ENCODE measurements around the gene PTX4.

PTX4 gene, protein sequence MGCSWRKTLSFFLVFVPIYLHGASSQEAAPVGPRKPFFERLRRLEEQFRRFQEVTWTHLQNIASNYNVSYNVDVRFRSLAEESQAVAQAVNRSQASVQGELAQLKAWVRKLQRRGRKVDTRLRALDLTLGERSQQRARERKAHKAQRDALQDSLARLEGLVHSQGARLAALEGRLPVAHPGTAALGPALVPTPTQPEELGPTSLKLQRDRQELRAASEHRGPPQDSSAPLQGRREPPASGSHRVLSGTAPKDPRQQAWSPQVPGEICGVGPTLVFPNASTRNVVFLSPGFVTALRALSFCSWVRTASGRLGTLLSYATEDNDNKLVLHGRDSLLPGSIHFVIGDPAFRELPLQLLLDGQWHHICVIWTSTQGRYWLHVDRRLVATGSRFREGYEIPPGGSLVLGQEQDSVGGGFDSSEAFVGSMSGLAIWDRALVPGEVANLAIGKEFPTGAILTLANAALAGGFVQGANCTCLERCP

DNA sequence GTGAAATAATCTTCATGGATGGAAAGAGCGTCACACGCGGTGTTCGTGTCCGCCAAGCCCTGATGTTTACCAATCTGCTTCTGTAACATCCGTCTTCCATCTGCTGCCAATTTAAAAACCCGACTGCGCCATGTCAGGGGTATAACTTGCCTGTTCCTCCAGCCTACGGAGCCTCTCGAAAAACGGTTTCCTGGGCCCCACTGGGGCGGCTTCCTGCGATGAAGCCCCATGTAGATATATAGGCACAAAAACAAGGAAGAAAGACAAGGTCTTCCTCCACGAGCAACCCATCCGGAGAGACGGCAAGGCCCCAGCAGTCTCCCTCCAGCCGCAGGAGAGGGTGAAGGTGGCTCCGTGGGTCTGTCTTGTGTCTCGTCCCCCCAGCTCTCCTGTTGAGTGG lies at the start of gene PTX4:
PTX4 (minus strand) TSS at position 326 of the 400 bp plus-strand sequence; CDS start at position 291, 35 bp downstream.
- DNase-seq (ENCODE audit: low read depth), result no peak

DNA sequence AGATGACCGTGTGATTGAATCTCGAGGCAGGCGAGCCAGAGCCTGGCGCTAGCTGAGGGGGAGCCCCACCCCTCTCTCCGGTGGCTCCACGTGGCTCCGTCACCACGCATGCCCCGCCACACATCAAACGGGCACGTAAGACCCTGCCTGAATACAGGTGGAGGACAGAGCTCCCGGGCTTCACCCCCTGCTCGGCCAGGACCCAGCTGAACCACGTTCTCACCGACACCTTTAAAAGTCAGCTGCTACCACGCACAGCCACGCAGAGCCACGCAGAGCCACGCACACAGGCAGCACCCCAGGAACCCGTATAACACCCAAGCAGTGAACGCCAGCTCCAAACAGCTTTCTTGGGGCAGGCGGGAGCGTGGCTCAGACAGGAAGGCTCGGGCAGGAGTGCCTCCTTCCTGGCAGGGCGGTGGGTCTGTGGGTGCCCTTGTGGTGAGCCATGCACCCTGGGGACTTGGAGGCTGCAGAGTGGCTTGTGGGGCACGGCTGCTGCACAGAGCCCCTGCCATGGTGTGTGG lies 49.1 kb upstream of the PTX4 start:
- DNase-seq (ENCODE audit: low read depth), result no peak

DNA sequence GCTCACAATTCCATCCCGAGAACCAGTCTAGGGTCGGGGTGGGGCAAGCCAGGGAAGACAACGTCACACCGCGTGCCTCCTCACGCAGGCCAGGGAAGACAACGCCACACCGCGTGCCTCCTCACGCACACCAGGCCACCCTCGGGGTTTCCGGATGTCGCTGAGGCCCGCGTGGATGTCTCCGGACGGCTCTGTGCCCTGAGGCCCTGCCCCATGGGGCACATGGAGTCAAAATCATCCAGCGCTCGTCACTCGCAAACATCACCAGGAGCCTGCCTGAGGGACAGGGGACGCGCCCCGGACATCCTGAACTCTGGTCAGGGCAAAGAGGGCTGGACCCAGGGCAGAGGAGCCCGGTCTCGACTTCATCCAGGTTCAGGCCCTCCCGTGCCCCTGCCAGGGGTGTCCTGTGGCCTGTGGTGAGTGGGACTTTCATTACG lies 48.4 kb upstream of the PTX4 start:
- DNase-seq (ENCODE audit: low read depth), result no peak

DNA sequence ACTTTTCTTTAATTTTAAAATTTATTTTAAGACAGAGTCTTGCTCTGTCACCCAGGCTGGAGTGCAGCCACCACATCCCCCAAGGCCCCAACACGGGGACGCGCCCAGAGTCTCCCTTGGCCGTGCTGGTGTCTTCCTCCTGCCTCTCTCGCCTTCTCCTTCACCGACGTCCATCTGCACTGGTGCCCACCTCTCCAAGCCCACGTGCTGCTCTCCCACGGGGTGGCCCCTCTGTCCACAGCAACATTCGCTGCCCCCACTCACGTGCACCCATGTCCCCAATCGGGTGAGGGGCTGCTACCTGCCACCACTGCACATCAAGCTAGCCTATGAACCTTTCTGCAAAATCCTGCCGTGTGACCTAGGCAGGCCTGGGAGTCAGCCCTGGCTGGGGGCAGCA lies 47.9 kb upstream of the PTX4 start:
- no peak for DNase-seq (ENCODE audit: low read depth)

DNA sequence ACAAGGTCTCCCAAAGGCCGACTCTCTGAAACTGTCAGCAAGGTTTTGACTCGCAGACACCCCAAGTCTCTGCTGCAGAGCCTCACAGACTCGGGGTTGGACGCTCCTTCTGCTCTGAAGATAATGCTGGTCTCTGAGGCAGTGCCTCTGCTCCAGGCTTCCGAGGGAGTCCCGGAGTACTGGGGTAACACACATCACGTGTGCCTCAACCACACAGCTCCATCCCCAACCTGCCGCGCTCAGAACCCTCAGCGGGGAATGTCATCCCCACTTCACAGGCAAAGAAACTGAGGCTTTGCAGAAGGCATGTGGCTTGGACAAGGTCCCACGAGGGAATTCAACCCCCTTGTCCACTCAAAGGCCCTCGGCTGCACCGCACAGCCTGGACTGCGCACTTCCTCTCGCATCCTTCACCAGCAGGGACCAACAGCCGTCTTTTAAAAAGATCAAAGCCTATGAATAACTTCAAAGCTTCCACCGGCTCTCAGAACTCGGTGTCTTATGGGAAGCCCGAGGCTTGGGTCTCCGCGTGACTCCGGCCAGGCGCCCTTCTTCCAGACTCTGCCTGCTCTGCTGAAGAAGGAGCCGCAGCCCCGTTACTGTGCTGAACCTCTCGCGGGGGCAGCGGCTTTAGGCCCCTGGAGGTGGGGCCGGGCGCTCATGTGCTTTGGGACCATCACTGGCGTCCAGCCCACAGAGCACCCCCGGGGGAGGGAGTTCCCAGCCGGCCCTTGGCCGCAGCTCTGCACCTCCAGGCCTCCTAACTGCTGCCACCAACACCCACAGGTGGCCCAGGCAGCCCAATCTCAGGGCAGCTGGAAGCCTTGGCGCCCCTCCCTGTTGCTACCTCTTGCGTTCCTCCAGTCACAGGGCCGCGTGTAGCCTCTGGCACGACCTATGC lies 46.9 kb upstream of the PTX4 start:
- DNase-seq (ENCODE audit: low read depth), result no peak

DNA sequence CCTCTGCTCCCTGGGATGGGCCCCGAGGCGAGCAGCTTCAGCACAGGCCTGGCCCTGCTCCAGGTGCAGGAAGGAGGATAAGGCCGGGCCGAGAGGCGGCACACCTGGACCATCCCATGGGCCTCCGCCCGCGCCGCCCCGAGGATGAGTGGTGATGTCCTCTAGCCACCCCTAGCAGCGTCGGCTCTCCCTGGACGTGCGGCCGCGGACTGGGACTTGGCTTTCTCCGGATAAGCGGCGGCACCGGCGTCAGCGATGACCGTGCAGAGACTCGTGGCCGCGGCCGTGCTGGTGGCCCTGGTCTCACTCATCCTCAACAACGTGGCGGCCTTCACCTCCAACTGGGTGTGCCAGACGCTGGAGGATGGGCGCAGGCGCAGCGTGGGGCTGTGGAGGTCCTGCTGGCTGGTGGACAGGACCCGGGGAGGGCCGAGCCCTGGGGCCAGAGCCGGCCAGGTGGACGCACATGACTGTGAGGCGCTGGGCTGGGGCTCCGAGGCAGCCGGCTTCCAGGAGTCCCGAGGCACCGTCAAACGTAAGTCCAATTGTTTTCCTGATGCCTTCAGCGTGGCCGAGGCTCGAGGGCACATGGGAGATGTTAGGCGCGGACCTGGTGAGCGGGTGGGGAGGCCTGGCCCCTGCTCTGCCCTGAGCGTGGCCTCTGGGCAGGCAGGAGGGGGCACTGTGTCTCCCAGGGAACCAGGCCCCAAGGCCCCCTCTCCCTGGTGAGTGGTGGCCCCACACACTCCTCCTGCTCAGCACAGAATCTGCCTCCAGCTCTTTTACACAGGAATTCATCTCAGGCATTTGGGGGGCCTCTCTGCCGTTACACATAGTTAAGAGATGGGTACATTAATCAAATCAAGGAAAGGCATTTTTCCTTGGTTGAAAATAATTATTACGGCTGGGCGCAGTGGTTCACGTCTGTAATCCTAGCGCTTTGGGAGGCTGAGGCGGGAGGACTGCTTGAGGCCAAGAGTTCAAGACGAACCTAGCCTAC lies 45.6 kb upstream of the PTX4 start:
- DNase-seq (ENCODE audit: low read depth), result no peak

DNA sequence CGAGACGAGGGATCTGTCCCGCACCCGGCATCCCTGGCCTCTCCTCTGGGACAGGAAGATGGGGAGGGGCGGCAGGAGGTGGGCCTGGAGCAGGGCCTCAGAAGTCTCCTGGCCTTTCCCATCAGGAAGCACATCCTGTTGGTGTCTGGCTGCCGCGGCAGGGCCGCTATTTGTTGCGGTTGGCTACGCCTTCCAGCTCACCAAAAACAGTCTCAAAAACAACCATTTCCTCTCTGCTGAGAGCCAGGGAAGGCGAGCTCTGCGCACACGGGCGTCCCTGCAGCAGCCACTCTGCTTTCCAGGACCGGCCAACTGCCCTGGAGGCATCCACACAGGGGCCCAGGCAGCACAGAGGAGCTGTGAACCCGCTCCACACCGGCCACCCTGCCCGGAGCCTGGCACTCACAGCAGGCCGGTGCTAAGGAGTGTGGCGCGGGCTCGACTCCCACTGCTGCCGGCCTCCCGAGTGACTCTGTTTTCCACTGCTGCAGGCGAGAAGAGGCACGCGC lies 44.8 kb upstream of the PTX4 start, which contains the start of gene TMEM204:
TMEM204 (plus strand) TSS at position 224 of the 509 bp plus-strand sequence. CDS start 610 bp downstream, outside the sequence.
- DNase-seq (ENCODE audit: low read depth), result no peak

DNA sequence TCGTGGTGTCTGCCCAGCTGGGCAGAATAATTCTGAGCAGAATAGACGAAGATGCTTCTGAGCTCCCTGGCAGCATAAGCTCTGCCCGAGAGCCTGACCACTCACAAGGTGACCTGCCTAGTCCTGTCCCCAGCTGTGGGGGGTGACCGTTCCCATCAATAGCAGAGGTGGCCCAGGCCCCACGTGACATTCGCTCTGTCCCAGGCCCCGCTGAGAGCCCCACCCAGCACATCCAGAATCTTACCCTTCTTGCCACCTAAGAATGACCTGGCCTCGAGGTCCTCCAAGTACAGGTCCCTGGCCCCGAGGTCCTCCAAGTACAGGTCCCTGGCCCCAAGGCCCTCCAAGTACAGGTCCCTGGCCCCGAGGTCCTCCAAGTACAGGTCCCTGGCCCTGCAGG lies 44.0 kb upstream of the PTX4 start:
- DNase-seq (ENCODE audit: low read depth), result no peak

DNA sequence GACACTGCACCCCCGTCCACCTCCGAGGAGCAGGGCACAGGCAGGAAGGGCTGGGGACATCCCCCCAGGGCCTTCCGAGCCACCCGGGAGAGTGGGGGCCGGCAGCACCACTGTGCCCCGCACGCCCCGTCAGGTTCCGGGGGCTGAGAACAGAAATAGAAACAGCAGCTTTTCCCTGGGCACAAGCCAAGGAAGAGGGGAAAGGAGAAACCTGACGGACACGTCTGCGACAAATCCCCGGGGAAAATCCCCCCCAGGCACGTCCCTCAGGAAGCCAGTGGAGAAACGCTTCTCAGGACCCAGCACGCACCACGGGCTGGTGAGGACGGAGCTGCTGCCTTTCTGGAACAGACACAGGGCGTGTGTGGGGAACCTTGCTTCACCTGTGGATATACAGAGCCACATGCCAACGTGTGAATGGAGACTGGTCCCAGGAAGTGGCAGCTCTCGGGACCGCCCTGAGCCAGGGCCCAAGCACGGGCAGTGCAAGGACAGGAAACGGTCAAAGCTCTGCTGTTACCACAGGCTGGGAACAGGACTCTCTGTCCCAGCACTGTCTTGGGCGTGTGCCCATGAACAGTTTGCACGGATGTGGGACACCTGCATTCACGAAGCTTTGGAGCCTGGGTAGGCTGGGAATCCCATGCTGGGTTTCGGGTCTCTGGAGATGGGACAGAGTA lies 43.5 kb upstream of the PTX4 start:
- no peak for DNase-seq (ENCODE audit: low read depth)

DNA sequence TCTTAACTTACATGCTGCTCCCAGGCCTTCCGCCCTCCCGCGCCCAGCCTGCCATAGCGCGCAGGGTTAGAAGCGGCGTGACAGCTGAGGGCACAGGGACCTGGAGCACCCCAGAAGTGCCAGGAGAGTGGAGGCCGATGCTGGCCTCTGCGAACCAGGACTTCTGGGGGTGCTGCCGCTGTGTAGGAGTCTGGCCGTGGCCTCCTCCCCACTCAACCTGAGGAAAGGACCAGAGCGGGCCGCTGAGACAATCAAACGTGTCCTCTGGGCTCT lies 42.8 kb upstream of the PTX4 start:
- DNase-seq (ENCODE audit: low read depth), result no peak

DNA sequence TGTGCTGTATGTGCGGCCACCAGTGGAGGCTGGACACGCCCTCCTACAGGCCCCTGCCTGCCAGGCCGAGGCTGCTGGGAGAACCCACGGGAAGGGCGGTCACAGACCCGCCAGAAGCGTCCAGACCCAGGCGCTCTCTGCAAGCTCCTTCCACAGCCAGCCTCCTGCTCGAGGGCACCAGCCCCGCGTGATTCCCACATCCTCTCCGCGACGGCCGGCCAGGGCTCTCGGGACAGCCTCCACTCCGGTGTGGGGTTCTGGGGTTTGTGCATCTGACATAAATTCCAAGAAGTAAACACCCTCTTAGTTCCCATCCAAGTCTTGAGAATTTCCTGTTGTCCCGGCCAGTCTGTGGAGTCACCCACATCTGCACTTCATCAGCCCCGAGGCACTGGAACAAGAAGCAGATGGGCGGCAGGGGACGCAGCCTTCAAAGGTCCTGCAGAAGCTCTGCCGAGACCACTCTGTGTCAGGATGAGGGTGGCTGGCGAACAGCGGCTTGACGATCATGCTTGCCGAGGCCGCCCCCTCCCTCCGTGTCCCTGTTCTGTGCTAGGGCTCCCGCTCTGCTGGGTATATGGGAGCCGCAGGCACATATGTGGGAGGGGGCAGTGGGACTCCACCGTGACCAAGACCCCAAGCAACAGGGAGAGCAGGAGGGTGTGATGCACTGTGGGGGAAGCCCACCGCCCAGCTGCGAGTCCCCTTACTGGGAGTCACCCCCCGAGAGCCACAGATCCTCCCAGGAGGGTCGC lies 42.3 kb upstream of the PTX4 start:
- no peak for DNase-seq (ENCODE audit: low read depth)

DNA sequence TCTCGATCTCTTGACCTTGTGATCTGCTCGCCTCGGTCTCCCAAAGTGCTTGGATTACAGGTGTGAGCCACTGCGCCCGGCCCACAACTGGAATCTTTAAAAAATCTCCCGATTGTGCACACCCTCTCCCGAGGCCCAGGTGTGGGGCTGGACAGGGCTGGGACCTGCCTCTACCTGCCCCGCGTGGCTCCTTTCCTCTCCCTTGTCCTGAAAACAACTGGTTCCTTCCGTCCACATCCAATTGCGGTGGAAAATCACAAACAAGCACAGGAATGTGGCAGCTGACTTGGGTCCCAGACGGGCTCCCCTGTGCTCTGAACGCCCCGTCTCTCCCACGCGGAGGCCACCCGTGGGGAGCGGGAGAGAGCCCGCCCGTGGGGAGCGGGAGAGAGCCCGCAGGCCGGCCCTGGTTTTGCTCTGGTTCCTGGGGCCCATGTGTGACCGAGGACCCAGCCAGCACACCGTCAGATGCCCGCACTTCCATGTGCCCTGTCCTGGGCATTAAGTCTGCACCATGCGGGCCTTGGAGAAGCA lies 41.7 kb upstream of the PTX4 start:
- DNase-seq (ENCODE audit: low read depth), result no peak

DNA sequence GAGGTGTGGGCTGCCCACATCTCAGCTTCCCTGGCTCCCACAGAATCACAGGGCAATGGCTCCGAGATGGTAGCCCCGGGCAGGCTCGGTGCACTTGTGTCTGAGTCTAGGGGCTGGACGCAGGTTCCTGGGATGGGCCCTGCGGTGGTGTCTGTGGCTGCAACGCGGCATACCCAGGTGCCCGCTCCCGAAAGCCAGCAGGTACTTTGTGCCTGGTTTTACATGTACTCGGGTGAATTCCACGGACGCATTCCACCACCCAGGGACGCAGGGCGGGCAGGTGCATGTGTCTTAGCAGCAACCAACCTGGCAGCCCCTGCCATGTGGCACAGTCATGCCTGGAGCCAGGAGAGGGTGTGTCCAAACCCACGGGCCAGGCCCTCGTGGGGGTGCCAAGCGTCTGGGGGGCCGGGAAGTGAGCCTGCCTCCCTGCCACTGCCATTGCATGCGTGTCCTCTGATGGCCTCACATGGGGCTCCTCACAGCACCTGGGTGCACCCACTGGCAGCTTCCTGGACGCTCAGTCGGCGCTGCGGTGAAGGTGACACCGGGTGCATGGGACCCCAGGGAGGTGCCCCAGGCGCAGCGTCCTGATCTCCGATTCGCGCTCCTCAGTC lies 40.3 kb upstream of the PTX4 start:
- no peak for DNase-seq (ENCODE audit: low read depth)

DNA sequence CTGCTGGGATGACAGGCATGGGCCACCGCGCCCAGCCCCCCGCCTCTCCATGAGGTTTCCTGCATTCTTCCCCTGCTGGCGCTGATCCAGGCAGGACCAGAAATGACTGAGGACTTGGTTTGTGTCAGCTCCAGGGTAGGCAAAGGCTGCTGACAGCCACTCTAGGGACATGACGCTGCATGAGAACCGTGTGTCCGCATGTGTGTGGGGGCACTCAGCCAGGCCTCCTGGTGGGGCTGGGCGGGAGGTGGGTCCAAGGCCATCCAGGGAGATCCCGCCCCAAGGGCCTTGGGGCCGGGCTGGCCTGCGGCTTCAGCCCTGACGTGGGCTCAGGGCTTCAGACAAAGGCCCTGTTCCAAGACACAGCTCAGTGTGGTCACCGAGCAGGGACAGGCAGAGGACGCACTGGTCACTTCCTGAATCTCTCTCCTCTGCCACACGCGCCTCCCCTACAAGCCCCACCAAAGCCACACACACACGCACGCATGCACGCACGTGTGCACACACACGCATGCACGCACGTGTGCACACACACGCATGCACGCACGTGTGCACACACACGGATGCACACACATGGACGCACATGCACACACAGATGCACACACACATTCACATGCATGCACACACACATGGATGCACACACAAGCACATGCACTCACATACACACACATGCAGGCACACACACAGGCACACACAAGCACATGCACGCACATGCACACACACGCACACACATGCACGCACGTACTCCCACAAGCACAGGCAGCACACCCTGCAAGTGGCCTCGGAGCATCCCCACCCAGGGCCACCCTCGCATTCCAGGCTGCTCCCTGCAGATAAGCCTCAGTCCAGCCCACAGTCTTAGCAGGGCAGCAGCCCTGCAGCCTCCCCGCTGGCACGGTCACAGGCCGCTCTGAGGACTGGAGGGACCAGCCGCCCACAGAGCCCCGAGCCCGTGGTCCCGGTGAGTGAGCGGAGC lies 39.4 kb upstream of the PTX4 start:
- DNase-seq (ENCODE audit: low read depth), result no peak

DNA sequence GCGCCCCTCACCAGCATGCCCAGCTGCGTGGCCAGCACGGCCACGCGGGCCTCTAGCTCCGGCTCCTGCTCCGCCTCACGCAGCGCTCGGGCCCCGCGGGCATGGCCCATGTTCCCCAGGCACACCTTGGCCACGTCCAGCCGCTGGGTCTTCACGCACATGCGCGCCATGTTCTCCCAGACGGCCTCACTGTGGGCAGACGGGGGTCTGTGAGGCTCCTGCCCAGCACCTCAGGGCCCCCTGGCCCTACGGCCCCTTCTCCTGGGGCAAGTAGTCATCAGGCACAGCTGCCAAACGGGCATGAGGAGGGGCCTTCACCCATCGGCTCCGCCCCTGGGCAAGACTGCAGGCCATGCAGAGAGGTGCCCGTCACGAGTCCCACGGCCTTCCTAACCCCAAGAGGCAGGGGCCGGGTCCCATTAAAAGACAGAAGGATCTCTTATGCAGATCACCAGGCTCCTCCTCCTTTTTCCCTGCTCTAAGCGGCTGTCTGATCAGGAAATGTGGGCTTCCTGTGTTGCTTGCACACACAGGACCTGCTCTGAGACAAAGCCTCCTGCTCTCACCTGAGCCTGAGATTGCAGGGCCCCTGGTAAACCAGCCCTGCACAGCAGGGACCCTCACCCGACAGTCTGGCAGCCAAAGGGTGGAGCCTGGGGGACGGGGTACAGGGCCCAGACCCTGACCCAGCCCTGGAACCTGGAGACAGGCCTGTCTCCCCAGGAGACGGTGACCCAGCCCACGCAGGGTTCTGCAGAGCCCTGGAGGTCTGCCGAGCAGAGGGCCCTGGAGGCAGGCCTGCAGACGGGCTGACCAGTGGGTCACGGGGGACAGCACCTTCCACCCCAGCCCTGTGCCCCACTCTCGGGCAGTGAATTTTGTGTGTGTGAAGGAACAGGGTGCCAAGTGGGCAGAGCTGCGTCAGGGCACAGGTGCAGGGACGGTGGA lies 38.1 kb upstream of the PTX4 start:
- no peak for DNase-seq (ENCODE audit: low read depth)

DNA sequence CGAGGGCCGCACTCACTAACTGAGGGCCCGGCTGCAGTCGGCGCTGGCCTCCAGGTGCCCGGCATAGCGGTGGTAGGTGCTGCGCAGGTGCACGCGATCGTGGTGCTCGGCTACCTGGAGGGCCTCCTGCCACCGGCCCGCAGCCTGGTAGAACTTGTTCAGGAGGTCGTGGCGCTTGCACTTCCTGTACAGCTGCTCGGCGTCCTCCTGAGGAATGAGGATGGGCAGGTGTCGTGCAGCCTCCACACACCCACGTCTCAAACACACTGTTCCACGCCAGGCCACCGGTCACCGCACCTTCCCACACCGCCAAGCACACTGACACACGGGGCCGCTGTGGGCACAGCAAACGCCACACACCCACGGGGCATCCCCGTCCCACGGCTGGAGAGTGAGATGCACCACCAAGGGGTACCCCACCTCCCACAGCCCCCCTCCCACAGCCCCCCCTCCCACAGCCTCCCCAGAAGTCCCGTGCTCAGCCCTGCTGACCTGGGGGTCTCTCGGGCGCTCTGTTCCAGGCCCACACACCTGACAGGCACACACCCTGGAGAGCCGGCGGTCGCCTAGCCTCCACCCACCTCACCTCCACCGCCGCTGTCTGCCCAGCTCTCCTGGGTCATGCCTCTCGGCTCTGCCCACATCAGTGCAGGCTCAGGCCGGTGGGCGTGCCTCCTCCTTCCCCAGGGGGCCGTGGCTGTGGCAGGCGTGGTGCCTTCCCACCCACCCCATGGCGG lies 37.3 kb upstream of the PTX4 start:
- DNase-seq (ENCODE audit: low read depth), result no peak

Measured in stromal cell of bone marrow (primary cell).